Esophagus squamous epithelium (tissue), 5 donors: Measurements from ENCODE around the gene RAET1G. TPM values are rescaled to one million over a fixed set of nuclear protein-coding genes. Genes with fewer than 3 reads are reported as not detected.

Experiments
- DNase-seq: peaks from one replicate; lab custom pipeline; 2025; lab: John Stamatoyannopoulos, UW
- H3K27ac ChIP-seq, 4 donors: fragments of 200-600 bp; sonication (generic); one replicate each; pipeline ENCODE4 v1.5.1; 2016 to 2019; ENCODE audit warnings: mild to moderate bottlenecking in 1 of 4
- H3K27me3 ChIP-seq, 4 donors: fragments of 200-600 bp; sonication (generic); 1 replicate in 3 of 4; 2 replicates in 1 of 4; pipeline versions ENCODE4 v1.5.1 to v1.6.0; 2017 to 2021; ENCODE audit warnings: antibody characterized with exemption in 1 of 4
- H3K36me3 ChIP-seq, 3 donors: fragments of 200-600 bp; sonication (generic); one replicate each; pipeline ENCODE4 v1.5.1; 2016 to 2019
- H3K4me1 ChIP-seq, 3 donors: fragments of 200-600 bp; sonication (generic); one replicate each; pipeline ENCODE4 v1.5.1; 2017 to 2019
- H3K4me3 ChIP-seq, 4 donors: fragments of 200-600 bp; sonication (generic); 1 replicate in 3 of 4; 2 replicates in 1 of 4; pipeline ENCODE4 v1.5.1; 2016 to 2019; ENCODE audit warnings: mild to moderate bottlenecking in 2 of 4, moderate library complexity in 1 of 4
- H3K9me3 ChIP-seq, 3 donors: fragments of 200-600 bp; sonication (generic); one replicate each; pipeline ENCODE4 v1.5.1; 2016 to 2019
- POLR2A ChIP-seq, 4 donors: fragments of 450-650 bp; IDR thresholded peaks; one replicate each; pipeline ENCODE4 v1.6.1; 2017; ENCODE audit warnings: antibody characterized with exemption in 4 of 4, mild to moderate bottlenecking in 4 of 4, moderate library complexity in 3 of 4
- WGBS, 2 donors: methylation state at CpG; one replicate each; pipeline ENCODE4 v1.1.5; 2018; 5-methylcytosine and 5-hydroxymethylcytosine counted together
- intact Hi-C: fragments of 100-400 bp; cut with DNase I; formaldehyde crosslinking; loops from one replicate; pipeline ENCODE4 v1.15.0; 2022
- total RNA-seq, 4 donors: library from RNA; depleted of rRNA; stranded (reverse); fragments of >200 nt; gene quantifications; one replicate each; pipeline ENCODE4 v1.1.0, GENCODE V29; 2016
- TF ChIP-seq, protein P1 (sequence below), 6 experiments: fragments of 450-650 bp in 4 of 6; fragments of 200-600 bp in 2 of 6; sonication (generic) in 2 of 6; IDR thresholded peaks; one replicate each; pipeline ENCODE4 v1.5.1; 2016 to 2019; ENCODE audit warnings: antibody characterized with exemption in 6 of 6, mild to moderate bottlenecking in 4 of 6, moderate library complexity in 4 of 6
- donor health status: DM: yes; HTN: yes; CAD: no.

The RAET1G gene
- total RNA-seq, 4 donors from 2014 or later, result 9.0 to 26.8 (median 13.5) TPM

DNA sequence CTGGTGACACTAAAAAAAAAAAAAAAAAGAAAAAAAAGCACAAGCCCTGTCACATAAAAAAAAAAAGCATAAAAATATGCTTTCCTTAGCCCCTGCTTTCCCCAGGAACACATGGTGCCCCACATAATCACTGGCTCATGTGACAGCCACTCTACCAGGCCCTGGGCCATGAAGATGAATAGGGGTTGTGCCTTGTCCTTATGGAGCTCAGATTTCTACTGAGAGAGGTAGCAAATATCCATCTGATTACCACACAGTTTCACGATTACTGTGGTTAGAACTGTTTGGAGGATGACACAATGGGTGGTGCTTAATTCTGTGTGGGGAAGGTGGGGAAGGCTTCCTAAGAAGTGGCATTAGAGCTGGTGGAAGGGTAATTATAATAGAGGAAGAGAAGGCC lies 34.3 kb downstream of the RAET1G start:
- Histone ChIP-seq H3K27ac (peak overlapping the region; percentile 28 to 81 (median 78)), H3K4me1 (peaks cover 15 to 63% (median 23%) of the 10 kb centered on the region in 3 donors), H3K4me3 (no peak overlapping the region), H3K9me3 (no peaks in the 10 kb centered on the region), H3K36me3 (peaks cover 0 to 14% (median 0%) of the 10 kb centered on the region in 3 donors), H3K27me3 (no peaks in the 10 kb centered on the region)
- WGBS, 2 donors, result 22 to 25% methylated on average over 1 of the region's 1 CpG
- DNase-seq, result no peak
- no peak for TF ChIP-seq POLR2A (IDR thresholded peaks at IDR 0.05)
- TF ChIP-seq, protein P1, sequence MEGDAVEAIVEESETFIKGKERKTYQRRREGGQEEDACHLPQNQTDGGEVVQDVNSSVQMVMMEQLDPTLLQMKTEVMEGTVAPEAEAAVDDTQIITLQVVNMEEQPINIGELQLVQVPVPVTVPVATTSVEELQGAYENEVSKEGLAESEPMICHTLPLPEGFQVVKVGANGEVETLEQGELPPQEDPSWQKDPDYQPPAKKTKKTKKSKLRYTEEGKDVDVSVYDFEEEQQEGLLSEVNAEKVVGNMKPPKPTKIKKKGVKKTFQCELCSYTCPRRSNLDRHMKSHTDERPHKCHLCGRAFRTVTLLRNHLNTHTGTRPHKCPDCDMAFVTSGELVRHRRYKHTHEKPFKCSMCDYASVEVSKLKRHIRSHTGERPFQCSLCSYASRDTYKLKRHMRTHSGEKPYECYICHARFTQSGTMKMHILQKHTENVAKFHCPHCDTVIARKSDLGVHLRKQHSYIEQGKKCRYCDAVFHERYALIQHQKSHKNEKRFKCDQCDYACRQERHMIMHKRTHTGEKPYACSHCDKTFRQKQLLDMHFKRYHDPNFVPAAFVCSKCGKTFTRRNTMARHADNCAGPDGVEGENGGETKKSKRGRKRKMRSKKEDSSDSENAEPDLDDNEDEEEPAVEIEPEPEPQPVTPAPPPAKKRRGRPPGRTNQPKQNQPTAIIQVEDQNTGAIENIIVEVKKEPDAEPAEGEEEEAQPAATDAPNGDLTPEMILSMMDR (IDR thresholded peaks at IDR 0.05), result no peak
- intact Hi-C loops, result no loop called here

GRCh38 chr6:149888093-149888492 lies 34.8 kb downstream of the RAET1G start:
- peaks cover 0 to 14% (median 0%) of the 10 kb centered on the region in 3 donors for H3K36me3 ChIP-seq
- WGBS, 2 donors, result 52 to 61% methylated on average over 8 of the region's 9 CpGs
- DNase-seq, result no peak
- intact Hi-C loops, result no loop called here
- peak overlapping the region; percentile 70 to 81 (median 78) for H3K27ac ChIP-seq
- H3K4me3 ChIP-seq, result no peak overlapping the region
- no peak for TF ChIP-seq POLR2A (IDR thresholded peaks at IDR 0.05)
- TF ChIP-seq, protein P1 (IDR thresholded peaks at IDR 0.05), result no peak
- no peaks in the 10 kb centered on the region for H3K9me3 ChIP-seq
- H3K4me1 ChIP-seq, result peaks cover 15 to 63% (median 23%) of the 10 kb centered on the region in 3 donors
- no peaks in the 10 kb centered on the region for H3K27me3 ChIP-seq

- intact Hi-C loops, result no loop called here
- 40 to 68% methylated on average over 3 of the region's 3 CpGs for WGBS, 2 donors
- peak overlapping the region; percentile 70 to 81 (median 78) for H3K27ac ChIP-seq
Observed at GRCh38 chr6:149887343-149887742, 35.6 kb downstream of the RAET1G start.

GRCh38 chr6:149885888-149886287 lies 37.0 kb downstream of the RAET1G start:
- peaks cover 0 to 14% (median 0%) of the 10 kb centered on the region in 3 donors for H3K36me3 ChIP-seq
- WGBS, 2 donors, result 74 to 86% methylated on average over 3 of the region's 3 CpGs
- H3K27ac ChIP-seq, result no peak overlapping the region
- H3K9me3 ChIP-seq, result no peaks in the 10 kb centered on the region
- intact Hi-C loops, result no loop called here
- no peak for DNase-seq
- peaks cover 12 to 56% (median 23%) of the 10 kb centered on the region in 3 donors for H3K4me1 ChIP-seq
- no peak overlapping the region for H3K4me3 ChIP-seq
- H3K27me3 ChIP-seq, result no peaks in the 10 kb centered on the region
- TF ChIP-seq POLR2A (IDR thresholded peaks at IDR 0.05), result no peak

More at GRCh38 chr6:149887343-149887742, 35.6 kb downstream of the RAET1G start:
- H3K4me3 ChIP-seq, result no peak overlapping the region
- H3K4me1 ChIP-seq, result peaks cover 15 to 63% (median 23%) of the 10 kb centered on the region in 3 donors
- DNase-seq, result no peak
- no peak for TF ChIP-seq POLR2A (IDR thresholded peaks at IDR 0.05)
- TF ChIP-seq, protein P1 (IDR thresholded peaks at IDR 0.05), result no peak
- no peaks in the 10 kb centered on the region for H3K9me3 ChIP-seq
- H3K27me3 ChIP-seq, result no peaks in the 10 kb centered on the region
- peaks cover 0 to 14% (median 0%) of the 10 kb centered on the region in 3 donors for H3K36me3 ChIP-seq

GRCh38 chr6:149884617-149885016 lies 38.3 kb downstream of the RAET1G start:
- WGBS, 2 donors, result 56 to 64% methylated on average over 5 to 7 of the region's 7 CpGs
- H3K27ac ChIP-seq, result no peak overlapping the region
- TF ChIP-seq, protein P1 (IDR thresholded peaks at IDR 0.05), result peak in 1 of 6 experiments; percentile 2
- TF ChIP-seq POLR2A (IDR thresholded peaks at IDR 0.05), result no peak

More at GRCh38 chr6:149884617-149885016, 38.3 kb downstream of the RAET1G start:
- Histone ChIP-seq H3K4me1 (peaks cover 11 to 43% (median 16%) of the 10 kb centered on the region in 3 donors), H3K36me3 (peaks cover 0 to 8% (median 0%) of the 10 kb centered on the region in 3 donors), H3K4me3 (no peak overlapping the region), H3K27me3 (no peaks in the 10 kb centered on the region), H3K9me3 (no peaks in the 10 kb centered on the region)
- no peak for DNase-seq
- intact Hi-C loops, result no loop called here
